Measurements from ENCODE around the gene ZFP92.

GRCh38 chrX:153388722-153389459 is 22.4 kb upstream of the ZFP92 start:
- no peak for TF ChIP-seq CTCF (IDR thresholded peaks at IDR 0.05; ENCODE audit: control extremely low read depth in 1 of 3, insufficient read depth in 1 of 3, low read depth in 1 of 3, low read length in 3 of 3)
- TF ChIP-seq MAFK (IDR thresholded peaks at IDR 0.05; ENCODE audit: low read depth, low read length): no peak
- no peak for TF ChIP-seq POLR2AphosphoS5 (IDR thresholded peaks at IDR 0.05; ENCODE audit: low read depth, low read length)
- no peak for TF ChIP-seq FOSL1 (IDR thresholded peaks at IDR 0.05; ENCODE audit: insufficient read depth, low read depth, low read length)
- no peak for TF ChIP-seq EGR1 (IDR thresholded peaks at IDR 0.05; ENCODE audit: borderline replicate concordance, low read depth, low read length)

Data from H1 (cell line).